ENCODE data around the gene UGT1A5.

GRCh38 chr2:233684640-233685039 lies 28.1 kb upstream of the UGT1A5 start:
- TF ChIP-seq, protein P1, sequence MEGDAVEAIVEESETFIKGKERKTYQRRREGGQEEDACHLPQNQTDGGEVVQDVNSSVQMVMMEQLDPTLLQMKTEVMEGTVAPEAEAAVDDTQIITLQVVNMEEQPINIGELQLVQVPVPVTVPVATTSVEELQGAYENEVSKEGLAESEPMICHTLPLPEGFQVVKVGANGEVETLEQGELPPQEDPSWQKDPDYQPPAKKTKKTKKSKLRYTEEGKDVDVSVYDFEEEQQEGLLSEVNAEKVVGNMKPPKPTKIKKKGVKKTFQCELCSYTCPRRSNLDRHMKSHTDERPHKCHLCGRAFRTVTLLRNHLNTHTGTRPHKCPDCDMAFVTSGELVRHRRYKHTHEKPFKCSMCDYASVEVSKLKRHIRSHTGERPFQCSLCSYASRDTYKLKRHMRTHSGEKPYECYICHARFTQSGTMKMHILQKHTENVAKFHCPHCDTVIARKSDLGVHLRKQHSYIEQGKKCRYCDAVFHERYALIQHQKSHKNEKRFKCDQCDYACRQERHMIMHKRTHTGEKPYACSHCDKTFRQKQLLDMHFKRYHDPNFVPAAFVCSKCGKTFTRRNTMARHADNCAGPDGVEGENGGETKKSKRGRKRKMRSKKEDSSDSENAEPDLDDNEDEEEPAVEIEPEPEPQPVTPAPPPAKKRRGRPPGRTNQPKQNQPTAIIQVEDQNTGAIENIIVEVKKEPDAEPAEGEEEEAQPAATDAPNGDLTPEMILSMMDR (IDR thresholded peaks at IDR 0.05), result no peak
- TF ChIP-seq POLR2A (IDR thresholded peaks at IDR 0.05), result no peak

Measured in uterus (tissue), 2 donors.